HepG2 (cell line): ENCODE results near the gene SPRR2E. TPM values are rescaled to one million over a fixed set of nuclear protein-coding genes. Genes with fewer than 3 reads are reported as not detected.

Experiments
- ATAC-seq: fragments of 200-7000 bp; cut with Tn5 transposase; 3 replicates; pipeline ENCODE4 v1.9.1; 2020; ENCODE audit warnings: mild to moderate bottlenecking, moderate library complexity
- BruUV-seq: library from RNA; stranded (reverse); fragments of 400-500 nt; replicated peaks from 2 replicates; lab custom pipeline; 2021; lab: Mats Ljungman, UMichigan
- CTCF ChIA-PET: fragments of 300-600 bp; formaldehyde crosslinking; extraction: SDS; loops from one replicate; lab custom pipeline; 2021; ENCODE audit warnings: low total read pairs, inconsistent platforms, low intra/inter-chr PET ratio; lab: Yijun Ruan, JAX
- POLR2A ChIA-PET: fragments of 350-600 bp; sonication (Branson Sonifier 250); formaldehyde crosslinking; loops from one replicate; lab custom pipeline; 2020; ENCODE audit warnings: antibody characterized with exemption, inconsistent platforms; lab: Yijun Ruan, JAX
- DNase-seq: peaks from one replicate; pipeline ENCODE4 v3.0.0-alpha.2; 2015; ENCODE audit warnings: low spot score
- FAIRE-seq: peaks from 3 replicates; lab custom pipeline; 2011; peaks lifted over from hg19 to GRCh38; lab: Jason Lieb, UNC
- H2AFZ ChIP-seq: one replicate; pipeline ENCODE4 v1.6.1; 2011; ENCODE audit warnings: low read length, inconsistent platforms
- H3K27ac ChIP-seq: fragments of 300-600 bp; 3 replicates; pipeline ENCODE4 v1.8.0; 2011; ENCODE audit warnings: mixed run types, mild to moderate bottlenecking, mixed read lengths, low read length, inconsistent platforms; ENCODE audit not compliant: insufficient read depth; ENCODE audit errors: extremely low read length
- H3K27me3 ChIP-seq, 2 experiments: fragments of 200-600 bp in 1 of 2; 2 replicates in 1 of 2; 3 replicates in 1 of 2; pipeline versions ENCODE4 v1.6.0 to v1.8.0; 2011; ENCODE audit warnings: low read length in 2 of 2, mild to moderate bottlenecking in 2 of 2, moderate library complexity in 2 of 2, inconsistent platforms in 1 of 2; ENCODE audit not compliant: insufficient read depth in 2 of 2, control insufficient read depth in 1 of 2
- H3K36me3 ChIP-seq, 2 experiments: fragments of 200-600 bp in 1 of 2; replicated peaks in 1 of 2; 2 replicates in 1 of 2; 3 replicates in 1 of 2; pipeline versions ENCODE4 v1.5.1 to v1.8.0; 2011; ENCODE audit warnings: low read length in 2 of 2, inconsistent platforms in 1 of 2; ENCODE audit not compliant: insufficient read depth in 2 of 2, control insufficient read depth in 1 of 2
- H3K4me1 ChIP-seq: 2 replicates; pipeline ENCODE4 v1.5.1; 2012; ENCODE audit warnings: low read length, inconsistent platforms; ENCODE audit not compliant: insufficient read depth
- H3K4me2 ChIP-seq: 2 replicates; pipeline ENCODE4 v1.6.0; 2011; ENCODE audit warnings: low read depth, low read length, inconsistent platforms
- H3K4me3 ChIP-seq, 3 experiments: fragments of 200-600 bp in 1 of 3; sonication (generic), shearing (Covaris generic) in 1 of 3; replicated peaks in 1 of 3; 2 replicates each; pipeline ENCODE4 v1.5.1; 2011 to 2016; ENCODE audit warnings: low read length in 3 of 3, inconsistent platforms in 2 of 3, low read depth in 2 of 3, mild to moderate bottlenecking in 2 of 3, control low read depth in 1 of 3, mixed read lengths in 1 of 3; ENCODE audit not compliant: insufficient read depth in 1 of 3
- H3K79me2 ChIP-seq: one replicate; pipeline ENCODE4 v1.6.1; 2011; ENCODE audit warnings: low read length, inconsistent platforms; ENCODE audit not compliant: insufficient read depth
- H3K9ac ChIP-seq: 2 replicates; pipeline ENCODE4 v1.6.0; 2011; ENCODE audit warnings: mild to moderate bottlenecking, low read depth, low read length, inconsistent platforms; ENCODE audit not compliant: insufficient read depth
- H3K9me3 ChIP-seq: 2 replicates; pipeline ENCODE4 v1.5.1; 2012; ENCODE audit warnings: mild to moderate bottlenecking, low read length
- H4K20me1 ChIP-seq: 2 replicates; pipeline ENCODE4 v1.6.0; 2011; ENCODE audit warnings: inconsistent platforms, mild to moderate bottlenecking, low read length, moderate library complexity; ENCODE audit not compliant: insufficient read depth
- ATF7 ChIP-seq, 2 experiments: fragments of 450-650 bp in 1 of 2; sonication (generic) in 1 of 2; formaldehyde crosslinking in 1 of 2; IDR thresholded peaks; 2 replicates each; pipeline versions ENCODE4 v1.4.0 to v1.6.1; 2016 to 2020; ENCODE audit warnings: antibody characterized with exemption in 1 of 2, mild to moderate bottlenecking in 1 of 2, missing genetic modification reagents in 1 of 2
- CREM ChIP-seq, 2 experiments: sonication (generic) in 1 of 2; formaldehyde crosslinking in 1 of 2; IDR thresholded peaks; 2 replicates each; pipeline versions ENCODE4 v1.4.0 to v1.6.1; 2016 to 2020; ENCODE audit warnings: antibody characterized with exemption in 1 of 2, mild to moderate bottlenecking in 1 of 2, missing genetic modification reagents in 1 of 2
- DDIT3 ChIP-seq: sonication (generic); formaldehyde crosslinking; IDR thresholded peaks from 2 replicates; pipeline ENCODE4 v1.4.0; 2020; ENCODE audit warnings: mild to moderate bottlenecking, missing genetic modification reagents
- ELK4 ChIP-seq: sonication (generic); formaldehyde crosslinking; IDR thresholded peaks from 2 replicates; pipeline ENCODE4 v1.9.0; 2021; ENCODE audit warnings: missing genetic modification reagents, borderline replicate concordance
- GTF3A ChIP-seq: sonication (generic); formaldehyde crosslinking; conservative IDR thresholded peaks from 2 replicates; pipeline ENCODE4 v1.4.0; 2020; ENCODE audit warnings: mild to moderate bottlenecking, missing genetic modification reagents
- NFATC3 ChIP-seq: sonication (generic); formaldehyde crosslinking; IDR thresholded peaks from 2 replicates; pipeline ENCODE4 v1.5.1; 2020; ENCODE audit warnings: mild to moderate bottlenecking, missing genetic modification reagents
- TOE1 ChIP-seq: sonication (generic); formaldehyde crosslinking; IDR thresholded peaks from 2 replicates; pipeline ENCODE4 v1.4.0; 2020; ENCODE audit warnings: mild to moderate bottlenecking, missing genetic modification reagents
- ZNF629 ChIP-seq: sonication (generic); formaldehyde crosslinking; conservative IDR thresholded peaks from 2 replicates; pipeline ENCODE4 v1.5.0; 2020; ENCODE audit warnings: missing genetic modification reagents
- ZNF672 ChIP-seq: sonication (generic); formaldehyde crosslinking; IDR thresholded peaks from 2 replicates; pipeline ENCODE4 v1.8.1; 2022; ENCODE audit warnings: missing genetic modification reagents
- ZNF7 ChIP-seq: IDR thresholded peaks from 2 replicates; pipeline ENCODE4 v1.6.1; 2016; ENCODE audit warnings: missing biosample characterization, missing genetic modification reagents
- ZNF772 ChIP-seq: sonication (generic); formaldehyde crosslinking; IDR thresholded peaks from 2 replicates; pipeline ENCODE4 v1.5.0; 2020; ENCODE audit warnings: mild to moderate bottlenecking, missing genetic modification reagents
- WGBS: methylation state at CpG from one replicate; pipeline ENCODE4 v1.1.6; 2017; ENCODE audit warnings: low lambda C conversion rate; 5-methylcytosine and 5-hydroxymethylcytosine counted together
- in situ Hi-C: cut with HindIII; loops from 2 replicates; pipeline ENCODE4 v1.10.0; 2017; ENCODE audit warnings: low pct_unique_long_range_greater_than_20kb; ENCODE audit not compliant: extremely low pct_ligation_motif_present
- intact Hi-C: fragments of 100-400 bp; cut with micrococcal nuclease; formaldehyde crosslinking; loops from one replicate; pipeline ENCODE4 v1.10.0; 2022; ENCODE audit not compliant: unreplicated experiment
- polyA plus RNA-seq, 8 experiments: library from polyadenylated mRNA; depleted of rRNA in 3 of 8; stranded (reverse) in 7 of 8; unstranded in 1 of 8; fragments of >200 nt; fragmentation: Illumina TruSeq in 4 of 8; extraction: Trizol in 4 of 8; gene quantifications; 2 replicates each; pipeline versions ENCODE4 v1.2.1 to v1.2.3, GENCODE V29; 2011 to 2016; ENCODE audit warnings: low read depth in 4 of 8, missing spikeins in 1 of 8, mixed read lengths in 1 of 8; ENCODE audit not compliant: insufficient read depth in 1 of 8
- total RNA-seq, 5 experiments: library from RNA; depleted of rRNA; stranded (reverse); fragments of >200 nt; fragmentation: Illumina TruSeq; extraction: Trizol; gene quantifications; 2 replicates each; pipeline ENCODE4 v1.2.3, GENCODE V29; 2016; ENCODE audit warnings: low read depth in 1 of 5

The SPRR2E gene
- total and polyA plus RNA-seq, 2 of the 13 experiments (the other 11 are each of a cell fraction or from before 2014, with no cell fraction given) = not detected

DNA sequence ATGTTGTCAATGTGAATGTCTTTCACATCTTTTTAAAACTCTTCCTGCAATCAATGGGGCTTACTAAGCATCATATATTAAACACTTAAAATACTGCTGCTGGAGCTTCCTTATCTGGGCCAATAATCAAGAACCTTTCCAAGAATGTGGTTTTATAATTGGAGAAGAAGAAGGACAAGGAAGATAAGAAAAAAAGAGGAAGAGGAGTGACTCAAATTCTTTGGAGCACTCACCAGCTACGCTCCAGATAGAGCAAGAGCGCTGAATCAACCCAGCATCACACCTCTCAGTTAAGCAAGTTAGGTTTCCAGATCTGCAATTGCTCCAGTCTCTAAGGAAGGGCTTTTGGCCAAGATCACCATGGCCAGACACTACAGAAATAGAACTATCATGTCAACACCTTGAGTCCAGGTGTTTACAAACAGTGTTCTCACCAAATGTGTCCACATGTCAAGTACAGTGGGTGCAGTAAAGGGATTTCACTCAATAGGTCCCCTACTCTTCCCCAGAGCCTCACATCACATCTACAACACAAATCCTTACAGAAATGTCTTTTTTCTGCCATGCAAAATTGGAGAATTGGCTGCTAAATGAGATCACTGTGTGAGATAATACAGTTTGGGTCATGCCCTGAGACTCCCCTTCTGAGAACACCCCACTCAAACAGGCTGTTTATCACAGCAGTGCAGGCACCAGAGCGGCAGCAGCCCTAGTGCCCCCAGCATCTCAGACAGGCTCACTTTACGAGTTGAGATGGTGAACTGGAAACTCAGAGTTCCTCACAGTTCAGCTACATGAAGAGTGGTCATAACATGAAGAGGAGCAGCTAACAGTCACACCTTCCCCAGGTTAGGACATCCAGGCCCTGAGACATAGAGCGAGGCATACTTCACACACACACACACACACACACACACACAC, 21.3 kb downstream of the SPRR2E start:
- no peak for ATAC-seq
- WGBS = 0% methylated on average over 3 of the region's 5 CpGs

More for the DNA sequence above, 21.3 kb downstream of the SPRR2E start:
- intact Hi-C loops (no loop called here), in situ Hi-C loops (no loop called here)
- TF ChIP-seq DDIT3 (CRISPR knock-in tag) (no peak), ZNF7 (CRISPR knock-in tag) (no peak), ZNF772 (CRISPR knock-in tag) (no peak), ATF7 (IDR thresholded peaks at IDR 0.05) (no peak), ATF7 (CRISPR knock-in tag; IDR thresholded peaks at IDR 0.05) (no peak), GTF3A (CRISPR knock-in tag) (no peak), ZNF672 (CRISPR knock-in tag) (no peak), ELK4 (CRISPR knock-in tag) (no peak), ZNF629 (no peak), NFATC3 (CRISPR knock-in tag) (no peak), CREM (IDR thresholded peaks at IDR 0.05) (no peak), CREM (CRISPR knock-in tag; IDR thresholded peaks at IDR 0.05) (no peak), TOE1 (CRISPR knock-in tag) (no peak)
- Histone ChIP-seq H3K9ac (no peak overlapping the region), H3K27ac (no peak overlapping the region), H3K9me3 (no peaks in the 10 kb centered on the region), H3K27me3 (no peaks in the 10 kb centered on the region), H2AFZ (no peak overlapping the region), H3K4me3 (no peak overlapping the region), H3K36me3 (no peaks in the 10 kb centered on the region), H3K4me2 (no peak overlapping the region), H3K4me1 (no peaks in the 10 kb centered on the region), H4K20me1 (no peaks in the 10 kb centered on the region), H3K79me2 (no peaks in the 10 kb centered on the region)
- ChIA-PET CTCF (no interaction called here), POLR2A (no interaction called here)
- FAIRE-seq (no peak), DNase-seq (no peak)
- BruUV-seq = no TSS peak
